HG03521 (cell line): ENCODE measurements around the gene TMEM248.
"Not testable (repeated sequence)": the region's sequence is repeated elsewhere in the genome, so short reads cannot be mapped to it uniquely, and the experiment has no call there.

Source experiments
- ATAC-seq: cut with Tn5 transposase; IDR thresholded peaks from one replicate; pipeline ENCODE4 v1.9.1; 2021; ENCODE audit warnings: mild to moderate bottlenecking, moderate library complexity; ENCODE audit not compliant: unreplicated experiment

TMEM248 gene, protein sequence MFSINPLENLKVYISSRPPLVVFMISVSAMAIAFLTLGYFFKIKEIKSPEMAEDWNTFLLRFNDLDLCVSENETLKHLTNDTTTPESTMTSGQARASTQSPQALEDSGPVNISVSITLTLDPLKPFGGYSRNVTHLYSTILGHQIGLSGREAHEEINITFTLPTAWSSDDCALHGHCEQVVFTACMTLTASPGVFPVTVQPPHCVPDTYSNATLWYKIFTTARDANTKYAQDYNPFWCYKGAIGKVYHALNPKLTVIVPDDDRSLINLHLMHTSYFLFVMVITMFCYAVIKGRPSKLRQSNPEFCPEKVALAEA

DNA sequence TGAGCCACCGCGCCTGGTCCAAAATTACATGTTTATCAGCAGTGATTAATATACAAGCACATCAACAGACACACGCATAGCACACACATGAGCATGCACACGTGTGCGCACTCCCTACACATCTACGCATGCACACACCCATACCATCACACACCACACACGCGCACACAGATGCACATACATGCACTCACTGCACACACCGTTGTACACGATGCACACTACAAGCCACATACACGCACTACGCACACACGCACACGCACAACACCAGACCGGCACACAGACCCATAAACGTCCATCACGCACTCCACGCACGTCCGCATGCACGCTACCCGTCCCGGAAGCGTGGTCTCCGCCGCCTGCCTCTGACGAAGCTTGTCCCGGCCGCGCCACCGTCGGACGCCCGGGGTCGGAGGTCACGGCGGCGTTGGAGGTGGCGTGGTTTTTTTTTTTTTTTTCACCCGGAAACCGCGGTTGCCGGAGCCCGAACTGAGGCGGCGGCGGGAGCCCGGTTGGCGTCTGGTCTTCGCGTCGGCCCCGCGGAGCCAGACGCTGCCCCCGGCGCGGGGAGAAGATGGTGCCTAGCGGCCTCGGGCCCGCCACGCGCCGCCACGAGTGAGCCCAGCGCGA lies at the start of gene TMEM248:
TSS of gene TMEM248 (plus strand) at position 457 of the 627 bp plus-strand sequence. CDS start 20,641 bp downstream, outside the sequence.
- peak; percentile 84 for ATAC-seq

GRCh38 chr7:66873476-66873875 lies 47.5 kb upstream of the TMEM248 start:
- no peak for ATAC-seq

- ATAC-seq, result peak; percentile 94
Observed at GRCh38 chr7:66877577-66878300, 43.3 kb upstream of the TMEM248 start.

DNA sequence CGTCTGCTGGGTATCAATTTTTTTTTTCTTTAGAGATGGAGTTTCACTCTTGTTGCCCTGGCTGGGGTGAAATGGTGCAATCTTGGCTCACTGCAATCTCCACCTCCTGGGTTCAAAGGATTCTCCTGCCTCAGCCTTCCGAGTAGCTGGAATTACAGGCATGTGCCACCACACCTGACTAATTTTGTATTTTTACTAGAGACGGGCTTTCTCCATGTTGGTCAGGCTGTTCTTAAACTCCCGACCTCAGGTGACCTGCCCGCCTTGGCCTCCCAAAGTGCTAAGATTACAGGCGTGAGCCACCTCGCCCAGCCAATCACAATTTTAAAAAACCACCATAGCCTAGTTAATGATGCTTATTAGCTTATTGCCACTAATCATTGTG lies 42.7 kb upstream of the TMEM248 start:
- not testable (repeated sequence) for ATAC-seq

DNA sequence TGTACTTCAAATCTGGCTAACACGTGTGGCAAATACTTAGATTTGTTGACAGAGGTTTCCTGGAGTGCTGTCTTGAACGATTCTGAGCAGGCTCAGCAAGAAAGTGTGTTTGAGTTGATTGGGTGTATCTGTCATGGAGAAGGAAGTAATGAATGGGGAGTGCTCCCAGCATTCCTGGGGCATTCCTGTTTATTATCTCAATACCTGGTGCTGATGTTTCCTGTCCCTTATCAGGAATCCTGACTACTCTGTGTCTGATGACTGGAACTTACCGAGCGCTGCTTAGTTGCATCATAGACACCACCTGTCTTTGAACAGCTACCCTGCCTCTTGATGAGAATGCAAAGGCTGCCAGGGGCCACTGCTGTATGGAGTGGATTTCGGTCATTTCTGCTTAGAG lies 41.0 kb upstream of the TMEM248 start:
- ATAC-seq, result no peak

DNA sequence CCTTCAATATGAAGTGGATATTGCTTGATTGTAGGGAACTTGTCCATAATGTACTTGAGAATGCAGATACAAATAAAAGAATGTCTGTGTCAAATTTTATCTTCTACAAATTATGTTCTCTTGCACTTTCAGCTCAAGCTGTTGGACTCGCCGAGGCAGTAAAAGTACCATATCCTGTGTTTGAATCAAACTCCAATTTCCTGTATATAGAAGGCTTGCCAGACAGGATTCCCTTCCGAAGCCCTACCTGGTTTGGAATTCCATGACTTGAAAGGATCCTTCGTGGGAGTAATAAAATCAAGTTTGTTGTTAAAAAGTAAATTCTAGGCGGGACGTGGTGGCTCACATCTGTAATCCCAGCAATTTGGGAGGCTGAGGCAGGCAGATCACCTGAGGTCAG lies 40.4 kb upstream of the TMEM248 start:
- not testable (repeated sequence) for ATAC-seq

DNA sequence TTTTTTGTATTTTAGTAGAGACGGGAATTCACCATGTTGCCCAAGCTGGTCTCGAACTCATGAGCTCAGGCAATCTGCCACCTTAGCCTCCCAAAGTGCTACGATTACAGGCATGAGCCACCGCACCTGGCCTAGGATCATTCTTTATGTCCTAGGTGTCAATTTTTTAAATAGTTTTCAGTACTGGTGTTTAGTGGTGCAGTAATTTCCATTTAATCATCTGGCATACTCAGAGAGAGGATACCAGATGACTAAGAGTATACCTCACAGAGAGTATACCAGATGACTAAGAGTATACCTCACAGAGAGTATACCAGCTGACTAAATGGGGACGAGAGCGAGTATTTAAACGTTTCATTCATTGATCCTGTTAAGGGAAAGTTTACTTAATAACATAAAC lies 37.3 kb upstream of the TMEM248 start:
- ATAC-seq, result no peak

DNA sequence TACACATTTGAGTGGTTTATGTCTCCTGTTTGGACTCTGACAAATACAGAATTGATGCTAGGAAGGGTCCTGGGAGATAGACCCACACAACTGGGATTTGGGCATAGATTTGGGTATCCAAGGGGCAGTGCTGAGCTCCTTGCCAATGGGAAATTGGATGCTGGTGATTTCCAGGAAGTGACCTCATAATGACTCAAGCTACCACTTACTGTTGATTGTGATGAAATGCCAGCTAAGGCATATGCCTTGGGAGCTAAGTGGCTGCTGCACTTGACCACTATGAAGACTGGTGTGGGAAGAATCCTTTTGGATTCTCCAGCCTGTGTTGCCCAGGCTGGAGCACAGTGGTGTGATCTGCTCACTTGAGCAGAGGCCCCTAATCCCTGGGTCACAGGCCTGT lies 36.5 kb upstream of the TMEM248 start:
- not testable (repeated sequence) for ATAC-seq

DNA sequence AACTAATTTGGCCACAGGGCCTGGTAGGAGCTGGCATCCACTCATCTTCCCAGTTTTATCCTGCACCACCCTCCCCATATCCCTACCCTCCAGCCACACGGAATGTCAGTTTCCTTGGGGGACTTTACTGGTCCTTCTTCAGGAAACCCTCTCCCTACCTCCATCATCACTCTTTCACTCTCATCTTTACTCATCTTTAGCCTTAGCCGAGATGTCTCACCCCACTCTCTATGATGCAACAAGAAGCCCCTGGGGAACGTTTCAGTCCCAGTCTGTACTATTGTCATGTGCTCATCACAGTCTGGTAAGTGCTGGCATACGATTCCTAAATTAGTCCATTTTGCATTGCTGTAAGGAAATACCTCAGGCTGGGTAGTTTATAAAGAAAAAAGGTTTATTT lies 34.9 kb upstream of the TMEM248 start:
- peak; percentile 49 for ATAC-seq

DNA sequence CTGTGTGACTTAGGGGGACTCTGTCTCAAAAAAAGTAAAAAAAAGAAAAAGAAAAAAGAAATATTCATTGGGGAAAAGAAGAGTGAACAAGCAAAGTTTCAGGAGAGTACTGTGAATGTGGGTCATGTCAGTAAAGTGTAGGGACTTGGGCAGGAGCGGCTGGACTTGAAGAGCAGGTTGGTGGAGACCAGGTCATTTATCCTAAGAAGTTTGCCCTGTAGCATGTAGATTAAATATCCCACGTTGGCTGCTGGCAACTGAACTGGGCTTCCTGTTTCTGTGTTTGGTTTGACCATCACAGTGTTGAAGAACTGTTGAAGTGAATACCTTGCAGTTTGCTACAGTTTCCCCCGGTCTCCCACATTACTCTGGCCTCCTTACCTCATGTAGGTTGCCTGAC lies 32.8 kb upstream of the TMEM248 start:
- ATAC-seq, result not testable (repeated sequence)

DNA sequence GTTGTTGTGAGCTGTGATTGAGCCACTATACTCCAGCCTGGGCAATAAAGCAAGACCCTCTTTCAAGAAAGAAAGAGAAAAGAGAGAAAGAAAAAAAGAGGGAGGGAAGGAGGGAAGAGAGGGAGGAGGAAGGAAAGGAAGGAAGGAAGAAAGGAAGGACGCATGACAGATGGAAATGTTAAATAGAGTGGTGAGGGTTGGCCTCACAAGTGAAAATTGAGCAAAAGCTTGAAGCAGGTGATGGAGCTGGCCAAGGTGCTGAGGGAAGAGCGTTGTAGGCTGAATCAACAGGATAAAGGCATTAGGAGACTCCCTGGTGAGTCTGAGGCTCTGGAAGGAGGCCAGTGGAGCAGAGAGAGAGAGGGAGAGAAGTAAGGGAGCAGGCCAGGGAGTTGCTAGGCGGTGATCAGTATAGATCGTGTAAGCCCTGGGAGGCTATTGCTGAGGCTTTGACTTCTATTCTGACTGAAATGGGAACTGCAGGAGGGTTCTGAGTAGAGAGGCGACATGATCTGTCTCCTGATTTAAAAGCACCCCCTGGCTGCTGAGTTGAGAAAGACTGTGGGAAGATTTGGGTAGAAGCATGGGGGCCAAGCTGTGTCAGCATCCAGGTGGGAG lies 26.5 kb upstream of the TMEM248 start:
- ATAC-seq, result no peak

DNA sequence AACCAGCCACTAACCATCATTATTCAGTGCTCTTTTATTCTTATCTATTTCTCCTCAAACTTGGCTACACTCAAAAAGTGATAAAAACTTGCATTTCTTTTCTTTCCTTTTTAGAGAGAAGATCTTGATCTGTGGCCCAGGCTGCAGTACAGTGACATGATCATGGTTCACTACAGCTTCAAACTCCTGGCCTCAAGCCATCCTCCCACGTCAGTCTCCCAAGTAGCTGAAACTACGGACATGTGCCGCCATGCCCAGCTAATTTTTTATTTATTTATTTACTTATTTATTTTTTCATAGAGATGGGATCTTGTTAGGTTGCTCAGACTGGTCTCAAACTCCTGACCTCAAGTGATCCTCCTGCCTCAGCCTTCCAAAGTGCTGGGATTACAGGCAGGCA lies 24.6 kb upstream of the TMEM248 start:
- ATAC-seq, result no peak

DNA sequence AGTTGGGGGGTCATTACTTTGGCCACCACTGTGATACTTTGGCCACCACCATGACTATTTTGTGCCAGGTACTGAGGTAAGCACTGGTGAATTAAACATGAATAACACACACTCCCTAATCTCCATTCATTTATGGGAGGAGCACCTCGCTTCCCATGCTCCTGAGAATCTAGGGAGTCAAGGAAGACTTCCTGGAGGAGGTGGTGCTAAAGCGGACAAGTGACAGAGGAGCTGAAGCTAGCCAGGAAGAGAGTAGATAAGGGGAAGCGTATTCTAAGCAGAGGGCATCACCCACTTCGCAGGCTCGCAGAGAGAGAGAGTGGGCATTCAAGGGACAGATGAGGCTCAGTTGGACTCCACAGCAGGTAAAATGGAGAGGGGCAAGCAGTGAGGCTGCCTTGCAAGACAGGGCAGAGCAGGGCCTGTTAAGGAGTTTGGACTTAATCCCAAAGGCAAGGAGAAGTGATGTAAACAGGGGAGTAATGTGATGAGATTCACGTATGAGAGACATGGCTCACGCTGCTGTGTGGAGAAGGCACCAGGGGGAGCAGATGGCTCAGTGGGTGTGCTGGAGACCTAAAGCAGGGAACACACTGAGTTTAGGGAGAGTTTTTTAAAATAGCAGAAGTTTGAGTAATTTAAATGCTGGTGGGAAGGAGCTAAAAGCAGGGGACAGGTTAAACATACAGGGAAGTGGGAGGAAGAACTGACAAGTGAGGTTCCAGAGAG lies 21.3 kb upstream of the TMEM248 start:
- ATAC-seq, result no peak

DNA sequence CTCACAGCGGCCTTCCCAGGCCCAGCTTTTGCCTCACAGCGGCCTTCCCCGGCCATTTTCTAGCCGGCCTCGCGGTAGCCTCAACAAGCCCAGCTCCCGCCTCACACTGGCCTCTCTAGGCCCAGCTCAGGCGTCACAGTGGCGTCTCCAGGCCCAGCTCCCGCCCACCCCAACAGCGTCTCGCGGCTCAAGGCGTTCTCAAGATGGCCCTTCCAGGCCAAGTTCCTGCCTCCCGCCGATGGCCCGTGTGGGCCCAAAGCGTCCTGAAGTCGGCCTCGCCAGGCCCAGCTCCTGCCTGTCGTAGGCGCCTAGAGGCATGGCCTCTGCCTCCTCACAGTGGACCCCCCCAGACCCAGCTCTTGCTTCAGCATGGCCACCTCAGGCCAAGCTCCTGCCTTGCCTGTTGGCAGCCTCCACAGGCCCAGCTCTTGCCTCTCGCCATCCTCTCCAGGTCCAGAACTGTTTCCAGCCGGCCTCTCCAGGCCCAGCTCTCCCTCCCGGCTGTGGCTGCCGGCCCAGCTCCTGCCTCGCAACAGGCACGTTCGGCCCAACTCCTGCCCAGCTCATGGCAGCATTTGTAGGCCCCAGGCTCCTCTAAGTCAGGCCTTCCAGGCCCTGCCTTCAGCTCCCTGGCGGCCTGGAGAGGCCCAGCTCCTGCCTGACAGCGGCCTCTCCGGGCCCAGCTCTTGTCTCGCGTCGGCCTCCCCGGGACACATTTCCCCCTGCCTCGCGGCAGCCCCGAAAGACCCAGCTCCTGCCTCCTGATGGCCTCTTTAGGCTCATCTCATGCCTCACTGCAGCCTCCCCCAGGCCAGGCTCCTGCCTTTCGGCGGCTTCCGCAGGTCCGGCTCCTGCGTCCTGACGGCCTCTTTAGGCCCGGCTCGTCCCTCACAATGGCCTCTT lies 18.8 kb upstream of the TMEM248 start:
- ATAC-seq, result no peak

GRCh38 chr7:66902844-66903180 lies 18.2 kb upstream of the TMEM248 start:
- ATAC-seq, result no peak

GRCh38 chr7:66903360-66904062 lies 17.5 kb upstream of the TMEM248 start:
- no peak for ATAC-seq

GRCh38 chr7:66904063-66904593 lies 16.9 kb upstream of the TMEM248 start:
- ATAC-seq, result no peak

- ATAC-seq, result no peak
Observed at GRCh38 chr7:66905278-66905677, 15.7 kb upstream of the TMEM248 start.

DNA sequence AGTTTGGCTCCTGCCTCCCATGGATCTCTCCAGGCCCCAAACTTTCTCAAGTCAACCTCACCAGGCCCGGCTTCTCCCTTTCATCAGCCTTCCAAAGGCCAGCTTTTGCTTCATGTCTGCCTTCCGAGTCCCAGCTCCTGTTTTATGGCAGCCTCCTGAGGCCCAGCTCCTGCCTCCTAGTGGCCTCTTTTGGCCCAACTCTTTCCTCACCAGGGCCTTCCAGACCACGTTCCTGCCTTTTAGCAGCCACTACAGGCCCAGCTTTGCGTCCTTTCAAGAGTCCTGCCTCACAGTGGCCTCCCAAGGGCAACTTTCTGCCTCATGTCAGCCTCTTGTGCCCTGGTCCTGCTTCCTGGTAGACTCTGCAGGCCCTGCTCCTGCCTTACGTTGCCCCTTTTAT lies 15.3 kb upstream of the TMEM248 start:
- ATAC-seq, result no peak
